Measurements from ENCODE around the gene KIF13A.
"Not testable (repeated sequence)": the region's sequence is repeated elsewhere in the genome, so short reads cannot be mapped to it uniquely, and the experiment has no call there.

The KIF13A gene

GRCh38 chr6:17741507-17741906 is 245.9 kb downstream of the KIF13A start:
- no peaks in the 10 kb centered on the region for H3K9me3 ChIP-seq (ENCODE audit: low read length)
- H3K4me3 ChIP-seq (ENCODE audit: low read depth in 1 of 2, low read length in 2 of 2) = no peak overlapping the region
- no peaks in the 10 kb centered on the region for H3K36me3 ChIP-seq (ENCODE audit: insufficient read depth, low read length)
- H3K9ac ChIP-seq (ENCODE audit: low read length) = no peak overlapping the region
- H3K27ac ChIP-seq (ENCODE audit: low read depth, low read length) = no peak overlapping the region
- H3K4me1 ChIP-seq (ENCODE audit: insufficient read depth, low read length) = no peaks in the 10 kb centered on the region
- H3K27me3 ChIP-seq (ENCODE audit: control insufficient read depth in 1 of 2, insufficient read depth in 2 of 2, low read length in 2 of 2) = no peaks in the 10 kb centered on the region

- H3K27ac ChIP-seq (ENCODE audit: low read depth, low read length) = no peak overlapping the region
- no peaks in the 10 kb centered on the region for H3K27me3 ChIP-seq (ENCODE audit: control insufficient read depth in 1 of 2, insufficient read depth in 2 of 2, low read length in 2 of 2)
- H3K9ac ChIP-seq (ENCODE audit: low read length) = no peak overlapping the region
- H3K9me3 ChIP-seq (ENCODE audit: low read length) = no peaks in the 10 kb centered on the region
- H3K4me3 ChIP-seq (ENCODE audit: low read depth in 1 of 2, low read length in 2 of 2) = no peak overlapping the region
- no peaks in the 10 kb centered on the region for H3K36me3 ChIP-seq (ENCODE audit: insufficient read depth, low read length)
- no peaks in the 10 kb centered on the region for H3K4me1 ChIP-seq (ENCODE audit: insufficient read depth, low read length)
These were observed 246.7 kb downstream of the KIF13A start for GRCh38 chr6:17740559-17741220.

GRCh38 chr6:17737704-17738252 is 249.7 kb downstream of the KIF13A start:
- Histone ChIP-seq H3K9ac (ENCODE audit: low read length) (no peak overlapping the region), H3K9me3 (ENCODE audit: low read length) (no peaks in the 10 kb centered on the region), H3K4me1 (ENCODE audit: insufficient read depth, low read length) (no peaks in the 10 kb centered on the region), H3K4me3 (ENCODE audit: low read depth in 1 of 2, low read length in 2 of 2) (no peak overlapping the region), H3K27me3 (ENCODE audit: control insufficient read depth in 1 of 2, insufficient read depth in 2 of 2, low read length in 2 of 2) (no peaks in the 10 kb centered on the region), H3K36me3 (ENCODE audit: insufficient read depth, low read length) (no peaks in the 10 kb centered on the region), H3K27ac (ENCODE audit: low read depth, low read length) (no peak overlapping the region)

- H3K27me3 ChIP-seq (ENCODE audit: control insufficient read depth in 1 of 2, insufficient read depth in 2 of 2, low read length in 2 of 2); H3K4me1 ChIP-seq (ENCODE audit: insufficient read depth, low read length); H3K36me3 ChIP-seq (ENCODE audit: insufficient read depth, low read length); H3K9me3 ChIP-seq (ENCODE audit: low read length); H3K9ac ChIP-seq (ENCODE audit: low read length); H3K27ac ChIP-seq (ENCODE audit: low read depth, low read length); H3K4me3 ChIP-seq (ENCODE audit: low read depth in 1 of 2, low read length in 2 of 2): not testable (repeated sequence)
These were observed 252.1 kb downstream of the KIF13A start for GRCh38 chr6:17735311-17735710.

GRCh38 chr6:17730078-17730704 is 257.2 kb downstream of the KIF13A start:
- no peaks in the 10 kb centered on the region for H3K9me3 ChIP-seq (ENCODE audit: low read length)
- no peaks in the 10 kb centered on the region for H3K36me3 ChIP-seq (ENCODE audit: insufficient read depth, low read length)
- no peaks in the 10 kb centered on the region for H3K4me1 ChIP-seq (ENCODE audit: insufficient read depth, low read length)
- no peak overlapping the region for H3K27ac ChIP-seq (ENCODE audit: low read depth, low read length)
- H3K9ac ChIP-seq (ENCODE audit: low read length) = no peak overlapping the region
- H3K4me3 ChIP-seq (ENCODE audit: low read depth in 1 of 2, low read length in 2 of 2) = no peak overlapping the region
- no peaks in the 10 kb centered on the region for H3K27me3 ChIP-seq (ENCODE audit: control insufficient read depth in 1 of 2, insufficient read depth in 2 of 2, low read length in 2 of 2)

GRCh38 chr6:17729223-17730077 is 258.0 kb downstream of the KIF13A start:
- H3K4me1 ChIP-seq (ENCODE audit: insufficient read depth, low read length) = no peaks in the 10 kb centered on the region
- H3K4me3 ChIP-seq (ENCODE audit: low read depth in 1 of 2, low read length in 2 of 2) = no peak overlapping the region
- H3K27ac ChIP-seq (ENCODE audit: low read depth, low read length) = no peak overlapping the region
- no peaks in the 10 kb centered on the region for H3K27me3 ChIP-seq (ENCODE audit: control insufficient read depth in 1 of 2, insufficient read depth in 2 of 2, low read length in 2 of 2)
- H3K9me3 ChIP-seq (ENCODE audit: low read length) = no peaks in the 10 kb centered on the region
- no peak overlapping the region for H3K9ac ChIP-seq (ENCODE audit: low read length)
- no peaks in the 10 kb centered on the region for H3K36me3 ChIP-seq (ENCODE audit: insufficient read depth, low read length)

- H3K27ac ChIP-seq (ENCODE audit: low read depth, low read length) = no peak overlapping the region
- H3K27me3 ChIP-seq (ENCODE audit: control insufficient read depth in 1 of 2, insufficient read depth in 2 of 2, low read length in 2 of 2) = no peaks in the 10 kb centered on the region
- no peak overlapping the region for H3K9ac ChIP-seq (ENCODE audit: low read length)
- H3K4me3 ChIP-seq (ENCODE audit: low read depth in 1 of 2, low read length in 2 of 2) = no peak overlapping the region
- H3K4me1 ChIP-seq (ENCODE audit: insufficient read depth, low read length) = no peaks in the 10 kb centered on the region
- no peaks in the 10 kb centered on the region for H3K9me3 ChIP-seq (ENCODE audit: low read length)
- H3K36me3 ChIP-seq (ENCODE audit: insufficient read depth, low read length) = no peaks in the 10 kb centered on the region
These were observed 258.7 kb downstream of the KIF13A start for GRCh38 chr6:17728551-17729222.

GRCh38 chr6:17725083-17725482 is 262.4 kb downstream of the KIF13A start:
- Histone ChIP-seq H3K36me3 (ENCODE audit: insufficient read depth, low read length) (no peaks in the 10 kb centered on the region), H3K4me1 (ENCODE audit: insufficient read depth, low read length) (no peaks in the 10 kb centered on the region), H3K9me3 (ENCODE audit: low read length) (no peaks in the 10 kb centered on the region), H3K9ac (ENCODE audit: low read length) (no peak overlapping the region), H3K27me3 (ENCODE audit: control insufficient read depth in 1 of 2, insufficient read depth in 2 of 2, low read length in 2 of 2) (no peaks in the 10 kb centered on the region), H3K27ac (ENCODE audit: low read depth, low read length) (no peak overlapping the region), H3K4me3 (ENCODE audit: low read depth in 1 of 2, low read length in 2 of 2) (no peak overlapping the region)

- Histone ChIP-seq H3K27me3 (ENCODE audit: control insufficient read depth in 1 of 2, insufficient read depth in 2 of 2, low read length in 2 of 2) (no peaks in the 10 kb centered on the region), H3K27ac (ENCODE audit: low read depth, low read length) (no peak overlapping the region), H3K4me3 (ENCODE audit: low read depth in 1 of 2, low read length in 2 of 2) (no peak overlapping the region), H3K36me3 (ENCODE audit: insufficient read depth, low read length) (no peaks in the 10 kb centered on the region), H3K4me1 (ENCODE audit: insufficient read depth, low read length) (no peaks in the 10 kb centered on the region), H3K9me3 (ENCODE audit: low read length) (no peaks in the 10 kb centered on the region), H3K9ac (ENCODE audit: low read length) (no peak overlapping the region)
These were observed 263.1 kb downstream of the KIF13A start for GRCh38 chr6:17724341-17724740.

- no peak overlapping the region for H3K9ac ChIP-seq (ENCODE audit: low read length)
- no peaks in the 10 kb centered on the region for H3K9me3 ChIP-seq (ENCODE audit: low read length)
- no peaks in the 10 kb centered on the region for H3K36me3 ChIP-seq (ENCODE audit: insufficient read depth, low read length)
- no peak overlapping the region for H3K4me3 ChIP-seq (ENCODE audit: low read depth in 1 of 2, low read length in 2 of 2)
- H3K4me1 ChIP-seq (ENCODE audit: insufficient read depth, low read length) = no peaks in the 10 kb centered on the region
- no peak overlapping the region for H3K27ac ChIP-seq (ENCODE audit: low read depth, low read length)
- H3K27me3 ChIP-seq (ENCODE audit: control insufficient read depth in 1 of 2, insufficient read depth in 2 of 2, low read length in 2 of 2) = no peaks in the 10 kb centered on the region
These were observed 265.8 kb downstream of the KIF13A start for GRCh38 chr6:17721671-17722070.
